ENCODE measurements around the gene GRB10.
"Not testable (repeated sequence)": the region's sequence is repeated elsewhere in the genome, so short reads cannot be mapped to it uniquely, and the experiment has no call there.

GRB10 gene

DNA sequence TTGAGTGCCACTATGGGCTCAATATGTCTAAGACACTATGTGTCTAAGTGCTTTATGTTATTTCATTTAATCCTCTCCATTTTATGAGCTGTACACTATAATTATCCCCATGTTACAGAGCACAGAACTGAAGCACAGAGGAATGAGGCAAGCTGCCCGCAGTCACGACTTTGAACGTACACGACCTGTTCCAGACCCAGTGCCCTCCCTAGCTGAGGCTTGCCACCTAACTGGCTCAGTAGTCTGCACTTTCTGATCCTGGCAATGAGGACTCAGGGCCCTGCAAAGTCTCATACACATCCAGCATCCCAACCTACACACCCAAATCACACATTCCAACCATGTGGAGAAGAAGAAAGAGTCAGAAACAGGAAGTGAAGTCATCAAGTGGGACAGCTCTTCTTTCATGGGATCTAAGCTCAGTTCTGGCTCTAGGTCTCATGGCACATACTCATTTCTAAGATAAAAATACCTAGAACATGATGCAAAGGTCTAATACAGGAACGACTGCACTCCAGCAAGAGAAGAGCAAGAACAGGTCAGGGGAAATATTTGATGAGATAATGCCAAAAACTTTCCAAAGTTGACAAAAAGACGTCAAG, 175.1 kb downstream of the GRB10 start:
- DNase-seq (ENCODE audit: low read depth) = no peak

- DNase-seq (ENCODE audit: low read depth) = no peak
These were observed 177.6 kb downstream of the GRB10 start for GRCh38 chr7:50605059-50605458.

DNA sequence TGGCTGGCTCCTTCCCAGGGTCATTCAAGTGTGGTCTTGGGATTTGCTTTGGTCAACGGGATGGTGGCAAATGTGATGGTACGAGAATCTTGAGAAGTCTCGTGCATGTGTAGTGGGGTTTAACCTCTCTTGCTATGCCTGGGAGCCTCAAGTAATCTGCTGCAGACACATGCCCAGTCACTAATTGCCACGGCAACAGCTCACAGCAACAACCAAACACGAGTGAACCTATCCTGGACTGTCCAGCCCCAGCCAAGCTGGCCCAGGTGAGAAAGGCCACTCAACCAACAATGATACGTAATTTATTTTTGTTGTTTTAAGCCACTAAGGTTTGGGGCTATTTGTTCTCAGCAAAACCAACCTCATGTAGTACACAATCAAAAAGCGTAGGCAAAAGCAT, 179.4 kb downstream of the GRB10 start:
- no peak for DNase-seq (ENCODE audit: low read depth)

DNA sequence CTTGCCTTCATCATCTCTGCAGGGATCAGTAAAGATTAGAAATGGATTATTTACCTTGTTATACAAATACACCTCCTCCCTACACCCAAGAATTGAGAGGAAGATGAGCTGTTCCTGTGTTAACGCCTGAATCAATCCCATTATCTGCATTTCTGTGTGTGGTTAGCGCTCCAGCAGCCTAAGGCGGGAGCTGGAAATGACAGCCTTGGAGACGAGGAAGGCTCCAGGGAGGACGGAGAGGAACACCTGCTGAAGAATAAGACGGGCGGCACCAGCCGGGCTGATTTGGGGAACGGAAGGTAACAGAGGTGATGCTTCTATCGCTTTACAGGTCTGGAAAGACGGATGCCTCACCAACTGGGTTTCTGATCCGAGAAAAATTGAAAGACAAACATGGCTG, 183.3 kb downstream of the GRB10 start:
- DNase-seq (ENCODE audit: low read depth) = no peak

GRCh38 chr7:50598460-50599343, 184.0 kb downstream of the GRB10 start:
- no peak for DNase-seq (ENCODE audit: low read depth)

DNA sequence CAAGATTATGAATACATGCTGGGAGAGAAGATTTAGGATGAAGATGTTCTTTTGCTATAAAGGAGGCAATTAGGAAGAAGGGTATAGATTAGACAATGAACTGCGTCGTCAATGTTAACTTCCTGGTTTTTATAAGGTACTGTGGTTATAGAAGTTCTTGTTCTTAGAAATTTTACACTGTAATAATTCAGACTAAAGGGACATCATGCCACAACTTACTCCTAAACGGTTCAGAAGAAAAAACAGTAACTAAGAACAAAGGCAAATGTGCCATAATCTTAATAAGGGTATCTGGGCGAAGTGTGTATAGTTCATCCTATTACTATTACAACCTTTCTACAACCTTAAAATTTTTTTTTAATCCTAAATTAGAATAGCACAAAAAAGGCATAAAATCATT, 186.2 kb downstream of the GRB10 start:
- DNase-seq (ENCODE audit: low read depth) = no peak

GRCh38 chr7:50595491-50596102, 187.1 kb downstream of the GRB10 start:
- peak; percentile 18 for DNase-seq (ENCODE audit: low read depth)

- no peak for DNase-seq (ENCODE audit: low read depth)
These were observed 187.8 kb downstream of the GRB10 start for GRCh38 chr7:50594734-50595485.

GRCh38 chr7:50594136-50594535, 188.6 kb downstream of the GRB10 start:
- DNase-seq (ENCODE audit: low read depth) = no peak

GRCh38 chr7:50592940-50593339, 189.8 kb downstream of the GRB10 start:
- no peak for DNase-seq (ENCODE audit: low read depth)

DNA sequence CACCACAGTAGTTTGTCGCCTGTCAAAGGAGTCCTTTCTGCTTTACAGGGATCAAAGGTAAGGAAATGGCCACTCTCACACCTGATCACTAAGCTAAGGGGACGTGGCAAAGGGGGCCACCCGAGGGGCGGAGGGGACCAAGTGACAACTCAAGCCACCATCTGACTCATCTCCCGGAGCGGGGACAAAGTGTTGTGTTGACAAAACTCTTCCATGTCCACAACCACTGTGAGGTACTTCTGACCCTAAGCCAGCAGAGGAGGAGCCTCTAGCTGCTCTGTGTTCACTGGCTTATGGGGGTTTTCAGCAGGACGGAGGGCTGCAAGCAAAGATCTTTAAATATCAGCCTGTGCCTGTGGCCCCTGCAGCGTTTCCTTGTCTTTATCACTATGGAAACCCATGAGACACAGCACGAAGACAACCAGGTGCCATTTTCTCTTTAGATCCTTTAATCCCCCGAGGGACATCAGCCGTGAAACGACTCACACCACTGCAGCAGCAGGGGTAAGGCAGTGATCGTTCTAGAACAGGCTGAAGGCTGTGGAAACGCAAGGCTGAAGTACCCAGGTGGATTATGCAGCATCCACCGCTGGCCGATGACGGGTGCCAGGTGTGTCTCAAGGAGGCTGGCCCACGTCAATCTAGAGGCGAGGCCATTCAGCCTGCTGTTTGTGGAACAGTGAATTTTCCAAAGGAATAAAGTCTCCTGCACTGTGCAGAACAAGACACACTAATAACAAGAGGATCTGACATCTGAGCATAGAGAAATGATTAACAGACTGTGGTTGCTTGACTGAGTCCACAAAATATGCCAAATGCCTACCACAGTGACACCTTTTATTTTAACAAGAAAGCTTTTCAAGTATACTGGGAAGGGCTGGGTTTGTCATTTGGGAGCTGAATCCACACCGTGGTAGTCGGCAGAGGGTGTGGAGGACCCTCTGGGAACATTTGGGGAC, 190.9 kb downstream of the GRB10 start:
- DNase-seq (ENCODE audit: low read depth) = no peak

DNA sequence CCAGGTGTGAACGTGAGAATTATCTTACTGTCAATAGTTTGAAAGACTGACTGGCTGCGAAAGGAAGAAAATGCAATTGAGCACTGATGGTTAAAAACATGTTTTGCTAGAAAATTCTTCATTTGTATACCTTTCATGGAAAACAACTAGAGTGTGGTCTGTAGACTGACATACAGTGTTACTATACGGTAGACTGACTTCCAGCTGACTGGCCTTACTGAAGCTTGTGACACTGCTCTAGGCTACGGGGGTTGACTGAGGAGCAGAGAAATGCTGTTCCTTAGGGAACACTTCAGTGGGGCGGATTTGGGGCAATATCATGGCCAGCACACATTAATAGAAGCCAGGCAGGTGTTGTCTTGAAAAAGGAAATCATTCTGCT, 191.6 kb downstream of the GRB10 start:
- DNase-seq (ENCODE audit: low read depth) = no peak

DNA sequence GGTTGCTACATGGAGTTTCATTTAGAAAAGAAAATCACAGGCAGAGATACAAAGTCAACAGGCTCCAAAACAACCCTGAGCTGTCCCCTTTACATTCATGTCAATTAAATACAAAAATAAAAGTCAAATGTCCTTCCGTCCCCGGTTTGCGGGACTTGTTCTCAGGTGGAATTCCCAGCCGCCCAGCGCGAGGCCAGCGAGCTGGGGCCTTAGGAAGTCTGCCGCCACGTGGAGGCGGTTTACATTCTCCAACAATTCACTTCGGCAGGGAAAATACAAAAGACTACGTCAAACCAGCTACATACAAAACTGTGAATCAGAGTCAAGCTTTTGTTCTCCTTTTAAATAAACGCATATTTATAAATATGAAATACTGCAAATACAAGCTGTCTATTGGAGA, 192.2 kb downstream of the GRB10 start:
- no peak for DNase-seq (ENCODE audit: low read depth)

GRCh38 chr7:50589364-50589763, 193.3 kb downstream of the GRB10 start:
- DNase-seq (ENCODE audit: low read depth) = no peak

GRCh38 chr7:50588937-50589336, 193.8 kb downstream of the GRB10 start:
- no peak for DNase-seq (ENCODE audit: low read depth)

GRCh38 chr7:50587737-50588136, 195.0 kb downstream of the GRB10 start:
- no peak for DNase-seq (ENCODE audit: low read depth)

DNA sequence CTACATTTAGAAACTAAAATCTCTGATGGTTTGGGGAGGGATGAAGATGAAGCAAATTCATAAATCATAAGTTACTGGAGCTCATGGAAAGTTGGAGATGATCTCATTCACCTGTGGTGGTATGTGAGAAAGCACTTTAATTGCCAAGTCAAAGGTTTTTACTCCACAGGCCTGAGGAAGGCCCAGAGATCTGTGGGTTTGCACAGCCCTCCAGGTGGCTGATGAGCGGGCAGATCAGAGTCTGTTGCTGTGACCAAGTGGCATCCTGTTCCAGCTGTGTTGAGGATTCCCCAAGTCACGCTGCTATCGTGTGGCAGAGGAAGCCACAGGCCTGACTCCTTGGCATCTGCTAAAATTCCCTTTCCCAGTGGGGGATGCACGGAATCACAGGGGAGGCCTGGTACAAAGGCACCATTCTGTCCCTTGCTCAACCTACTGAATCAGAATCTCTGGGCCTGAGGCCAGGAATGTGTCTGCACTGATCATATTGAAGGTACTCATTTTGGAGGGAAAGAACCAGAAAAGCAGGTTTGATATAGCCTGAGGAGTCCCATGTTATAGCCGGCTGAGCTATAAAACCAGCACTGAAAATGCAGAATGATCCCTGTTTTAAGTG, 197.8 kb downstream of the GRB10 start:
- DNase-seq (ENCODE audit: low read depth) = no peak

GRCh38 chr7:50584386-50584785, 198.3 kb downstream of the GRB10 start:
- DNase-seq (ENCODE audit: low read depth) = no peak

- DNase-seq (ENCODE audit: low read depth) = not testable (repeated sequence)
These were observed 199.4 kb downstream of the GRB10 start for GRCh38 chr7:50583295-50583694.

DNA sequence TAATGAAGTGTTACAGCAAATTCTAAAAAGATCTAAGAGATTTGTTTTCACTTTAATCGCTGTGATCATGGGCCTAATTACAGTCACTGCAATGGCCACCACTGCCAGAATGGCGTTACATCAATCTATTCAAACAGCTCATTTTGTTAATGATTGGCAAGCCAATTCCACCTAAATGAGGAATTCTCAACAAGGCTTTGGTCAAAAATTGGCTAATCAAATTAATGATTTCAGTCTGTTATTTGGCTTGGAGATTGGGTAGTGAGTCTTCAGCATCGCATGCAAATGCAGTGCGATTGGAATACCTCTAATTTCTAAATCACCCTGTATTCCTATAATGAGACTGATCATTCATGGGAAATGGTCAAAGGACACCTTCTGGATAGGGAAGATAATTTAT, 200.4 kb downstream of the GRB10 start:
- not testable (repeated sequence) for DNase-seq (ENCODE audit: low read depth)

GRCh38 chr7:50580666-50581065, 202.0 kb downstream of the GRB10 start:
- DNase-seq (ENCODE audit: low read depth) = not testable (repeated sequence)
